SK-N-SH (cell line): Measurements from ENCODE around the gene ADGRL3. TPM values are rescaled to one million over a fixed set of nuclear protein-coding genes. Genes with fewer than 3 reads are reported as not detected.

ENCODE experiments used
- CTCF ChIA-PET: fragments of 300-600, 350-600 bp; formaldehyde crosslinking; extraction: SDS; loops from one replicate; lab custom pipeline; 2021; lab: Yijun Ruan, JAX
- POLR2A ChIA-PET: fragments of 350-600 bp; sonication (Branson Sonifier 250); formaldehyde crosslinking; extraction: SDS; loops from one replicate; lab custom pipeline; 2020; ENCODE audit warnings: antibody characterized with exemption, inconsistent platforms; lab: Yijun Ruan, JAX
- DNase-seq: peaks from one replicate; pipeline ENCODE4 v3.0.0; 2012
- H2AFZ ChIP-seq: fragments of 200-600 bp; sonication (generic); 2 replicates; pipeline ENCODE4 v1.8.1; 2016; ENCODE audit warnings: antibody characterized with exemption, mild to moderate bottlenecking, low read depth
- H3F3A ChIP-seq: fragments of 200-600 bp; sonication (generic); replicated peaks from 2 replicates; pipeline ENCODE3; 2016; ENCODE audit warnings: antibody characterized with exemption, mild to moderate bottlenecking; ENCODE audit not compliant: insufficient read depth
- H3K27ac ChIP-seq, 2 experiments: fragments of 200-500 bp in 1 of 2; fragments of 200-600 bp in 1 of 2; sonication (Bioruptor generic) in 1 of 2; sonication (generic), shearing (Covaris generic) in 1 of 2; 2 replicates each; pipeline versions ENCODE4 v1.5.1 to v1.6.1; 2014 to 2016; ENCODE audit warnings: low read depth in 2 of 2, inconsistent platforms in 1 of 2, low read length in 1 of 2, mild to moderate bottlenecking in 1 of 2, mixed read lengths in 1 of 2
- H3K27me3 ChIP-seq: fragments of 200-600 bp; sonication (generic), shearing (Covaris generic); 2 replicates; pipeline ENCODE4 v1.6.1; 2016; ENCODE audit warnings: mixed run types; ENCODE audit not compliant: insufficient read depth
- H3K36me3 ChIP-seq, 2 experiments: fragments of 200-500 bp in 1 of 2; fragments of 200-600 bp in 1 of 2; sonication (Bioruptor generic) in 1 of 2; sonication (generic) in 1 of 2; replicated peaks in 1 of 2; 2 replicates each; pipeline versions ENCODE3 to v1.5.1; 2014 to 2016; ENCODE audit warnings: low read length in 1 of 2, mild to moderate bottlenecking in 1 of 2; ENCODE audit not compliant: insufficient read depth in 2 of 2, control insufficient read depth in 1 of 2
- H3K4me1 ChIP-seq, 2 experiments: fragments of 200-500 bp in 1 of 2; fragments of 200-600 bp in 1 of 2; sonication (Bioruptor generic) in 1 of 2; sonication (generic), shearing (Covaris generic) in 1 of 2; 2 replicates each; pipeline versions ENCODE4 v1.5.1 to v1.6.1; 2014 to 2016; ENCODE audit warnings: low read depth in 1 of 2, low read length in 1 of 2, mixed run types in 1 of 2; ENCODE audit not compliant: insufficient read depth in 2 of 2, control insufficient read depth in 1 of 2
- H3K4me2 ChIP-seq: fragments of 200-600 bp; sonication (generic), shearing (Covaris generic); 2 replicates; pipeline ENCODE4 v1.6.1; 2017; ENCODE audit warnings: mixed run types
- H3K4me3 ChIP-seq, 2 experiments: fragments of 200-500 bp in 1 of 2; fragments of 200-600 bp in 1 of 2; sonication (Bioruptor generic) in 1 of 2; sonication (generic), shearing (Covaris generic) in 1 of 2; 2 replicates each; pipeline versions ENCODE4 v1.5.1 to v1.8.1; 2014 to 2016; ENCODE audit warnings: low read depth in 2 of 2, inconsistent platforms in 1 of 2, low read length in 1 of 2, mild to moderate bottlenecking in 1 of 2, mixed read lengths in 1 of 2, moderate library complexity in 1 of 2
- H3K79me2 ChIP-seq: fragments of 200-600 bp; sonication (generic); 2 replicates; pipeline ENCODE4 v1.8.1; 2017; ENCODE audit warnings: mild to moderate bottlenecking; ENCODE audit not compliant: insufficient read depth
- H3K9ac ChIP-seq: fragments of 200-600 bp; sonication (generic); 2 replicates; pipeline ENCODE4 v1.6.1; 2017; ENCODE audit warnings: mixed run types
- H3K9me2 ChIP-seq: fragments of 200-600 bp; sonication (generic); 2 replicates; pipeline ENCODE4 v1.6.1; 2017; ENCODE audit warnings: mixed run types
- H3K9me3 ChIP-seq: fragments of 200-600 bp; sonication (generic); 2 replicates; pipeline ENCODE4 v1.6.1; 2017; ENCODE audit warnings: mixed run types, mild to moderate bottlenecking, moderate library complexity
- H4K20me1 ChIP-seq: fragments of 200-600 bp; sonication (generic); 2 replicates; pipeline ENCODE4 v1.6.1; 2017; ENCODE audit warnings: mild to moderate bottlenecking, mixed run types; ENCODE audit not compliant: insufficient read depth
- CHD2 ChIP-seq: fragments of 150-350 bp; IDR thresholded peaks from 2 replicates; pipeline ENCODE4 v1.6.1; 2018; ENCODE audit warnings: low read length; ENCODE audit not compliant: partially characterized antibody
- ELF1 ChIP-seq: IDR thresholded peaks from 2 replicates; pipeline ENCODE4 v1.4.0; 2012
- EP300 ChIP-seq, 2 experiments: IDR thresholded peaks; 2 replicates each; pipeline versions ENCODE4 v1.4.0 to v1.6.1; 2012; ENCODE audit warnings: borderline replicate concordance in 1 of 2, low read depth in 1 of 2, low read length in 1 of 2
- EZH2phosphoT487 ChIP-seq: fragments of 200-600 bp; sonication (generic); IDR thresholded peaks from 2 replicates; pipeline ENCODE4 v1.6.1; 2017; ENCODE audit warnings: low read depth, mixed run types, mild to moderate bottlenecking, antibody characterized with exemption, moderate library complexity, borderline replicate concordance
- FOSL2 ChIP-seq: IDR thresholded peaks from 2 replicates; pipeline ENCODE4 v1.4.0; 2012; ENCODE audit warnings: low read depth, mild to moderate bottlenecking, moderate library complexity, borderline replicate concordance
- GATA2 ChIP-seq: sonication (generic); formaldehyde crosslinking; IDR thresholded peaks from 2 replicates; pipeline ENCODE4 v1.5.0; 2020; ENCODE audit warnings: mild to moderate bottlenecking, missing genetic modification reagents
- JUND ChIP-seq: IDR thresholded peaks from 2 replicates; pipeline ENCODE4 v1.4.0; 2012
- NFIC ChIP-seq: IDR thresholded peaks from 2 replicates; pipeline ENCODE4 v1.4.0; 2012; ENCODE audit warnings: borderline replicate concordance
- NRF1 ChIP-seq: IDR thresholded peaks from 2 replicates; pipeline ENCODE4 v1.6.1; 2012; ENCODE audit warnings: low read depth, mild to moderate bottlenecking, low read length
- POLR2AphosphoS5 ChIP-seq: IDR thresholded peaks from 2 replicates; pipeline ENCODE4 v1.6.1; 2012; ENCODE audit warnings: low read depth, low read length
- RXRA ChIP-seq: IDR thresholded peaks from 2 replicates; pipeline ENCODE4 v1.4.0; 2012; ENCODE audit warnings: low read depth, mild to moderate bottlenecking, borderline replicate concordance
- SIN3A ChIP-seq: IDR thresholded peaks from 2 replicates; pipeline ENCODE4 v1.6.1; 2012; ENCODE audit warnings: low read depth, mild to moderate bottlenecking, low read length, moderate library complexity, borderline replicate concordance
- SMC3 ChIP-seq: IDR thresholded peaks from 2 replicates; pipeline ENCODE4 v1.6.1; 2012; ENCODE audit warnings: low read depth, low read length, improper control_type of control experiment
- WGBS: methylation state at CpG from one replicate; pipeline ENCODE4 v1.1.6; 2017; ENCODE audit warnings: low lambda C conversion rate; 5-methylcytosine and 5-hydroxymethylcytosine counted together
- polyA plus RNA-seq, 3 experiments: library from polyadenylated mRNA; depleted of rRNA; stranded (reverse); fragments of >200 nt; gene quantifications; 2 replicates each; pipeline ENCODE4 v1.2.3, GENCODE V29; 2012
- TF ChIP-seq, protein P1 (sequence below): IDR thresholded peaks from 2 replicates; pipeline ENCODE4 v1.4.0; 2012; ENCODE audit warnings: low read depth
- TF ChIP-seq, protein P2 (sequence below): fragments of 200-600 bp; sonication (generic); IDR thresholded peaks from 2 replicates; pipeline ENCODE4 v1.6.1; 2017; ENCODE audit warnings: antibody characterized with exemption, mild to moderate bottlenecking, moderate library complexity
- TF ChIP-seq, protein P3 (sequence below): fragments of 150-350 bp; IDR thresholded peaks from 2 replicates; pipeline ENCODE4 v1.6.1; 2016; ENCODE audit warnings: mild to moderate bottlenecking, low read depth, low read length

Gene ADGRL3
- polyA plus RNA-seq, 1 of the 3 experiments (the other 2 are of a cell fraction) = 0.03 TPM

DNA sequence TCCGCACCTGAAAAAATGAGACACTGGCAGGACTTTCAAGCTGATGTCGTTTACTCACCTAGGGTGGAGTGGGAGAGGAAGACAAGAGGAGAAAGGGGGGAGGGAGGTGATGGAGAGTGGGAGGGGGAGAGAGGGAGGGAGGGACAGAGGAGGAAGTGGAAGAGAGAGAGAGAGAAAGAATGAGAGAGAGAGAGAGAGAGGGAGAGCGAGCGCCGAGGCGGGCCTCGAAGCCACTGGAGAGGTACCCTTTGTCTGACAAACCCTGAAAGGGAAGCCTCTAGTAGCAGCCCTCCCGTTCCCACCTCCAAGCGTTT, 296 bp upstream of the ADGRL3 start:
- no peaks in the 10 kb centered on the region for H3K79me2 ChIP-seq
- no peaks in the 10 kb centered on the region for H3K9me2 ChIP-seq
- no peak overlapping the region for H3K9ac ChIP-seq
- H4K20me1 ChIP-seq = no peaks in the 10 kb centered on the region
- H3K4me3 ChIP-seq = peak overlapping the region; percentile 51 to 59
- H3K9me3 ChIP-seq = no peaks in the 10 kb centered on the region
- 10% methylated on average over 7 of the region's 9 CpGs for WGBS
- peaks cover 40% of the 10 kb centered on the region for H3K27me3 ChIP-seq
- ChIA-PET CTCF (interaction anchor here (1.1 kb wide), 1 partner anchor 12 kb away, joined by 3 read pairs; no protein-coding TSS in a partner anchor), POLR2A (no interaction called here)
- TF ChIP-seq EZH2phosphoT487 (no peak), GATA2 (CRISPR knock-in tag) (no peak), NRF1 (no peak), RXRA (no peak), EP300 (IDR thresholded peaks at IDR 0.05; ENCODE audit: borderline replicate concordance in 1 of 2, low read depth in 1 of 2, low read length in 1 of 2) (no peak), FOSL2 (no peak)
- TF ChIP-seq, protein P1, sequence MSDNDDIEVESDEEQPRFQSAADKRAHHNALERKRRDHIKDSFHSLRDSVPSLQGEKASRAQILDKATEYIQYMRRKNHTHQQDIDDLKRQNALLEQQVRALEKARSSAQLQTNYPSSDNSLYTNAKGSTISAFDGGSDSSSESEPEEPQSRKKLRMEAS = no peak
- no peak overlapping the region for H2AFZ ChIP-seq
- peaks cover 0 to 16% of the 10 kb centered on the region in 2 experiments; a peak in 2 of 4 replicates for H3K4me1 ChIP-seq
- H3K4me2 ChIP-seq = peak overlapping the region; percentile 78
- H3K36me3 ChIP-seq = no peaks in the 10 kb centered on the region
- no peaks in the 10 kb centered on the region for H3F3A ChIP-seq
- H3K27ac ChIP-seq = no peak overlapping the region
- DNase-seq = no peak

DNA sequence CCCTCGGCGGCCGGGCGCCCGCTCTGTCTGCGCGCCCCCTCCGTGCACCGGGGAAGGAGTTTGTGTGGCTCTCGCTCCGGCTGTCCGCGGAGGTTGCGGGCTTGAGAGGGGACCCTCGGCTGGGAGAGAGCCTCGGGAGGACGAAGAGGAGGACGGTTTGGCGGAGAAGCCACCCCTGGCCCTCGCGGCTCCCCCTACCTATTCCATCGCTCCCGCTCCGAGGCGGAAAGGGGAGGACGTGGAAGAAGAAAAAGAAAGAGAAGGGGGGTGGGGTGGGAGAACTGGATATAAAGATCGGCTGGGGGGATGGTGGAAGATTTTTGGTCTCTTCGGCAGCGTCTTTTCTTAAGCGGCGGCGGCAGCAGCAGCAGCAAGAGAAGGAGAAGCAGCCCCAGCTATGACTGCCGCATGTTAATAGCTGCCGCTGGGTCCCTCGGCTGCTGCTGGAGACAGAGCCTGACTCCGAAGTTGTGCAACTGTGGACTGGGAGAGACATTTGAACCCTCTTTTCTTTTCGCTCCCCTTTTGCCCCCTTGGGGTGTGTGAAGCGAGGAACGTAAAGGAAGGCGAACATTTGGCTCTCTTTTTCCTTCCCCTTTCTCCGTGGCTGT, 895 bp downstream of the ADGRL3 start:
- peak overlapping the region; percentile 78 for H3K4me2 ChIP-seq
- H3K27ac ChIP-seq = no peak overlapping the region
- no peaks in the 10 kb centered on the region for H3F3A ChIP-seq
- H3K4me3 ChIP-seq = peak overlapping the region; percentile 51 to 59
- peaks cover 0 to 16% of the 10 kb centered on the region in 2 experiments; a peak in 2 of 4 replicates for H3K4me1 ChIP-seq
- H4K20me1 ChIP-seq = no peaks in the 10 kb centered on the region
- peak; percentile 67 for DNase-seq
- POLR2A ChIA-PET = no interaction called here
- no peaks in the 10 kb centered on the region for H3K79me2 ChIP-seq
- TF ChIP-seq JUND = no peak
- TF ChIP-seq CHD2 = no peak
- TF ChIP-seq NFIC = no peak
- TF ChIP-seq, protein P2, sequence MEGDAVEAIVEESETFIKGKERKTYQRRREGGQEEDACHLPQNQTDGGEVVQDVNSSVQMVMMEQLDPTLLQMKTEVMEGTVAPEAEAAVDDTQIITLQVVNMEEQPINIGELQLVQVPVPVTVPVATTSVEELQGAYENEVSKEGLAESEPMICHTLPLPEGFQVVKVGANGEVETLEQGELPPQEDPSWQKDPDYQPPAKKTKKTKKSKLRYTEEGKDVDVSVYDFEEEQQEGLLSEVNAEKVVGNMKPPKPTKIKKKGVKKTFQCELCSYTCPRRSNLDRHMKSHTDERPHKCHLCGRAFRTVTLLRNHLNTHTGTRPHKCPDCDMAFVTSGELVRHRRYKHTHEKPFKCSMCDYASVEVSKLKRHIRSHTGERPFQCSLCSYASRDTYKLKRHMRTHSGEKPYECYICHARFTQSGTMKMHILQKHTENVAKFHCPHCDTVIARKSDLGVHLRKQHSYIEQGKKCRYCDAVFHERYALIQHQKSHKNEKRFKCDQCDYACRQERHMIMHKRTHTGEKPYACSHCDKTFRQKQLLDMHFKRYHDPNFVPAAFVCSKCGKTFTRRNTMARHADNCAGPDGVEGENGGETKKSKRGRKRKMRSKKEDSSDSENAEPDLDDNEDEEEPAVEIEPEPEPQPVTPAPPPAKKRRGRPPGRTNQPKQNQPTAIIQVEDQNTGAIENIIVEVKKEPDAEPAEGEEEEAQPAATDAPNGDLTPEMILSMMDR = no peak
- TF ChIP-seq POLR2AphosphoS5 = no peak
- TF ChIP-seq SIN3A = no peak
- TF ChIP-seq, protein P3, sequence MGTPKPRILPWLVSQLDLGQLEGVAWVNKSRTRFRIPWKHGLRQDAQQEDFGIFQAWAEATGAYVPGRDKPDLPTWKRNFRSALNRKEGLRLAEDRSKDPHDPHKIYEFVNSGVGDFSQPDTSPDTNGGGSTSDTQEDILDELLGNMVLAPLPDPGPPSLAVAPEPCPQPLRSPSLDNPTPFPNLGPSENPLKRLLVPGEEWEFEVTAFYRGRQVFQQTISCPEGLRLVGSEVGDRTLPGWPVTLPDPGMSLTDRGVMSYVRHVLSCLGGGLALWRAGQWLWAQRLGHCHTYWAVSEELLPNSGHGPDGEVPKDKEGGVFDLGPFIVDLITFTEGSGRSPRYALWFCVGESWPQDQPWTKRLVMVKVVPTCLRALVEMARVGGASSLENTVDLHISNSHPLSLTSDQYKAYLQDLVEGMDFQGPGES = no peak
- no peak for TF ChIP-seq SMC3
- TF ChIP-seq ELF1 = no peak
- no peak for TF ChIP-seq EZH2phosphoT487
- no peak overlapping the region for H3K9ac ChIP-seq
- H3K9me3 ChIP-seq = no peaks in the 10 kb centered on the region
- no peaks in the 10 kb centered on the region for H3K9me2 ChIP-seq
- CTCF ChIA-PET = interaction anchor here (0.6 to 1.1 kb wide), 2 partner anchors 13 to 309 kb away, joined by 3 read pairs; no protein-coding TSS in a partner anchor
- H3K27me3 ChIP-seq = peaks cover 40% of the 10 kb centered on the region
- H2AFZ ChIP-seq = peak overlapping the region; percentile 74
- under 1% methylated on average over 32 of the region's 41 CpGs for WGBS
- H3K36me3 ChIP-seq = no peaks in the 10 kb centered on the region
